ENCODE measurements around the gene RYR2.

Gene RYR2

GRCh38 chr1:237320890-237321289, 278.9 kb downstream of the RYR2 start:
- TF ChIP-seq CTCF (IDR thresholded peaks at IDR 0.05; ENCODE audit: low read length, missing control alignments), result no peak
- no peak overlapping the region for H3K4me3 ChIP-seq (replicated peaks; ENCODE audit: low read depth, low read length)
- DNase-seq (ENCODE audit: low read depth), result no peak

GRCh38 chr1:237324226-237324625, 282.2 kb downstream of the RYR2 start:
- DNase-seq (ENCODE audit: low read depth), result no peak
- no peak for TF ChIP-seq CTCF (IDR thresholded peaks at IDR 0.05; ENCODE audit: low read length, missing control alignments)
- no peak overlapping the region for H3K4me3 ChIP-seq (replicated peaks; ENCODE audit: low read depth, low read length)

- TF ChIP-seq CTCF (IDR thresholded peaks at IDR 0.05; ENCODE audit: low read length, missing control alignments), result no peak
- no peak for DNase-seq (ENCODE audit: low read depth)
- H3K4me3 ChIP-seq (replicated peaks; ENCODE audit: low read depth, low read length), result no peak overlapping the region
Observed at GRCh38 chr1:237327061-237327460, 285.1 kb downstream of the RYR2 start.

- DNase-seq (ENCODE audit: low read depth), result no peak
- no peak overlapping the region for H3K4me3 ChIP-seq (replicated peaks; ENCODE audit: low read depth, low read length)
- TF ChIP-seq CTCF (IDR thresholded peaks at IDR 0.05; ENCODE audit: low read length, missing control alignments), result no peak
Observed at GRCh38 chr1:237340892-237341291, 298.9 kb downstream of the RYR2 start.

- TF ChIP-seq CTCF (IDR thresholded peaks at IDR 0.05; ENCODE audit: low read length, missing control alignments), result no peak
- no peak for DNase-seq (ENCODE audit: low read depth)
- H3K4me3 ChIP-seq (replicated peaks; ENCODE audit: low read depth, low read length), result no peak overlapping the region
Observed at GRCh38 chr1:237341391-237341790, 299.4 kb downstream of the RYR2 start.

GRCh38 chr1:237342730-237343129, 300.7 kb downstream of the RYR2 start:
- TF ChIP-seq CTCF (IDR thresholded peaks at IDR 0.05; ENCODE audit: low read length, missing control alignments), result no peak
- no peak overlapping the region for H3K4me3 ChIP-seq (replicated peaks; ENCODE audit: low read depth, low read length)

GRCh38 chr1:237352747-237353146, 310.8 kb downstream of the RYR2 start:
- no peak for TF ChIP-seq CTCF (IDR thresholded peaks at IDR 0.05; ENCODE audit: low read length, missing control alignments)
- no peak overlapping the region for H3K4me3 ChIP-seq (replicated peaks; ENCODE audit: low read depth, low read length)
- no peak for DNase-seq (ENCODE audit: low read depth)

More at GRCh38 chr1:237342730-237343129, 300.7 kb downstream of the RYR2 start:
- no peak for DNase-seq (ENCODE audit: low read depth)
